ENCODE measurements around the gene PRF1.

The PRF1 gene

GRCh38 chr10:70551971-70552422 is 50.5 kb downstream of the PRF1 start:
- H3K4me3 ChIP-seq (ENCODE audit: low read length), result no peak overlapping the region
- no peaks in the 10 kb centered on the region for H3K36me3 ChIP-seq (ENCODE audit: insufficient read depth, low read length)
- H3K27me3 ChIP-seq (ENCODE audit: insufficient read depth, low read length), result no peaks in the 10 kb centered on the region
- H3K9me3 ChIP-seq (ENCODE audit: low read length), result no peaks in the 10 kb centered on the region
- no peak overlapping the region for H2AFZ ChIP-seq (ENCODE audit: low read depth, low read length)
- H3K4me1 ChIP-seq (ENCODE audit: insufficient read depth, low read length), result no peaks in the 10 kb centered on the region

GRCh38 chr10:70551466-70551865 is 51.1 kb downstream of the PRF1 start:
- Histone ChIP-seq H3K36me3 (ENCODE audit: insufficient read depth, low read length) (no peaks in the 10 kb centered on the region), H3K9me3 (ENCODE audit: low read length) (no peaks in the 10 kb centered on the region), H2AFZ (ENCODE audit: low read depth, low read length) (no peak overlapping the region), H3K27me3 (ENCODE audit: insufficient read depth, low read length) (no peaks in the 10 kb centered on the region), H3K4me3 (ENCODE audit: low read length) (no peak overlapping the region), H3K4me1 (ENCODE audit: insufficient read depth, low read length) (no peaks in the 10 kb centered on the region)

GRCh38 chr10:70550459-70550858 is 52.1 kb downstream of the PRF1 start:
- H3K27me3 ChIP-seq (ENCODE audit: insufficient read depth, low read length), result no peaks in the 10 kb centered on the region
- no peak overlapping the region for H3K4me3 ChIP-seq (ENCODE audit: low read length)
- no peaks in the 10 kb centered on the region for H3K9me3 ChIP-seq (ENCODE audit: low read length)
- H2AFZ ChIP-seq (ENCODE audit: low read depth, low read length), result no peak overlapping the region
- H3K4me1 ChIP-seq (ENCODE audit: insufficient read depth, low read length), result no peaks in the 10 kb centered on the region
- no peaks in the 10 kb centered on the region for H3K36me3 ChIP-seq (ENCODE audit: insufficient read depth, low read length)

- Histone ChIP-seq H2AFZ (ENCODE audit: low read depth, low read length) (no peak overlapping the region), H3K36me3 (ENCODE audit: insufficient read depth, low read length) (no peaks in the 10 kb centered on the region), H3K4me3 (ENCODE audit: low read length) (no peak overlapping the region), H3K9me3 (ENCODE audit: low read length) (no peaks in the 10 kb centered on the region), H3K4me1 (ENCODE audit: insufficient read depth, low read length) (no peaks in the 10 kb centered on the region), H3K27me3 (ENCODE audit: insufficient read depth, low read length) (no peaks in the 10 kb centered on the region)
Measured at GRCh38 chr10:70549962-70550458, 52.5 kb downstream of the PRF1 start.

GRCh38 chr10:70549351-70549961 is 53.1 kb downstream of the PRF1 start:
- no peaks in the 10 kb centered on the region for H3K27me3 ChIP-seq (ENCODE audit: insufficient read depth, low read length)
- no peak overlapping the region for H2AFZ ChIP-seq (ENCODE audit: low read depth, low read length)
- H3K4me1 ChIP-seq (ENCODE audit: insufficient read depth, low read length), result no peaks in the 10 kb centered on the region
- no peak overlapping the region for H3K4me3 ChIP-seq (ENCODE audit: low read length)
- no peaks in the 10 kb centered on the region for H3K9me3 ChIP-seq (ENCODE audit: low read length)
- H3K36me3 ChIP-seq (ENCODE audit: insufficient read depth, low read length), result no peaks in the 10 kb centered on the region

Data from neuron (in vitro differentiated cells).